ENCODE measurements around the gene ATP8B3. TPM values are rescaled to one million over a fixed set of nuclear protein-coding genes. Genes with fewer than 3 reads are reported as not detected.

The ATP8B3 gene
- total RNA-seq, 1 experiment from 2014 or later = 5.8 TPM

GRCh38 chr19:1796395-1797142, 15.5 kb downstream of the ATP8B3 start:
- no peak for DNase-seq (ENCODE audit: low read depth)

DNA sequence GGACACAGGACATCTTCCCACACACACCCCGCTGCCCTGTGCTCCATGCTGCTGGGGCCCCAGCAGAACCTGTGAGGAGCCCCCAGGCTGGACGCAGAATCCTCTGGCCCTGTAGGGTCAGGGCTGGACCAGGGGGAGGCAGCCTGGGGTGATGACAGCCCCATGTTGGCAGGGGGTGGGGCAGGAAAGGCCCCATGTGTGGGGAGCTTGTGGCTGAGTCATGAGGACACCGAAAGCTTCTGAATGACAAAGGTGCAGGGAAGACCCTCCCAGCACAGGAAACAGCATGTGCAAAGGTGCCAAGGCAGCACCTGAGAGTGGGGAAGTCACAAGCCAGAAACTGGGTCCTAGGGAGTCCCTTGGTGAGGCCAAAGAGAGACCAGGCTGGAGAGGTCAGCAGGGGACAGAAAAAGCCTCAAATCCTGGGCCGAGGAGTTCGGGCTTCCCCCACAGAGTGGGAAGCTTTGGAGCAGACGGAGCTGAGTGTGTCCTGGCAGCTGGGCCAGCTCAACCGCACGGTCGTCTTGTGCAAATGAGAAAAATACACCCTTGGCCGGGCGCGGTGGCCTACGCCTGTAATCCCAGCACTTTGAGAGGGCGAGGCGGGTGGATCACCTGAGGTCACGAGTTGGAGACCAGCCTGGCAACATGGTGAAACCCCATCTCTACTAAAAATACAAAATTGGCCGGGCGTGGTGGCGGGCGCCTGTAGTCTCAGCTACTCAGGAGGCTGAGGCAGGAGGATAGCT, 17.5 kb downstream of the ATP8B3 start:
- DNase-seq (ENCODE audit: low read depth) = no peak

- no peak for DNase-seq (ENCODE audit: low read depth)
Measured at GRCh38 chr19:1791879-1792278, 20.2 kb downstream of the ATP8B3 start.

- no peak for DNase-seq (ENCODE audit: low read depth)
Measured at GRCh38 chr19:1790054-1790792, 21.9 kb downstream of the ATP8B3 start.

DNA sequence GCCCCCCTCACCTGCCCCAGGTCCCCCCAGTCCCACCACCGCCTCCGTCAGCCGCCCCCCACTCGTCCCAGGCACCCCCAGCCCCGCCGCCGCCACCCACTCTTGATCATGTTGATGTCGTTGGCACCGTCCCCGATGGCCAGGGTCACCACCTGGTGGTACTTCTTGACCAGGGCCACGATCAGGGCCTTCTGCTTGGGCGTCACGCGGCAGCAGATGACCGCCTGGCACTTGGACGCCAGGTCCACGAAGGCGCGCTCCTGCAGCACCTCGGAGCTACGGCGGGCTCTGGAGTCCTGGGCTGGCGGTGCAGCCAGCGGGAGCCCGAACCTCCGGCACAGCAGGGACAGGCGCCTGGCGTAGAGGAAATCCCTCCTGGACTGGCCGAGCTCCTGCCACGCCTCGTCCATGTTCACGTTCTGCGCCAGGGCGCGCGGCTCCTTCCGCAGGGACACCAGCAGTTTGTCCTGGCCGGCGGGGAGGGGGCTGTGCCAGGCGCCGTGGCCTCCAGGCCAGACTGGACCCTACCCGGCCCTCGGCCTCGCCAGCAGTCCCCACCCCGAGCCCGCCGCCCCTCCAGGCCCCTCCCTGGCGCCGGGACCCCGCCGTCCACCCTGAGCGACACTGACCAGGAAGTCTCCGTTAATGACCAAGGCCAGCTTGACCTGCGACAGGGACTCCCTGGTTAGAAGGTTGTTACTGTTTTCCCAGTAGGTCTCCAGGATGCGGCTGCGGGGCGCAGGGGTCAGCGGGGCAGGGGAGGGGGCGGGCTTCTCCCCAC, 22.6 kb downstream of the ATP8B3 start:
- peak; percentile 47 for DNase-seq (ENCODE audit: low read depth)

DNA sequence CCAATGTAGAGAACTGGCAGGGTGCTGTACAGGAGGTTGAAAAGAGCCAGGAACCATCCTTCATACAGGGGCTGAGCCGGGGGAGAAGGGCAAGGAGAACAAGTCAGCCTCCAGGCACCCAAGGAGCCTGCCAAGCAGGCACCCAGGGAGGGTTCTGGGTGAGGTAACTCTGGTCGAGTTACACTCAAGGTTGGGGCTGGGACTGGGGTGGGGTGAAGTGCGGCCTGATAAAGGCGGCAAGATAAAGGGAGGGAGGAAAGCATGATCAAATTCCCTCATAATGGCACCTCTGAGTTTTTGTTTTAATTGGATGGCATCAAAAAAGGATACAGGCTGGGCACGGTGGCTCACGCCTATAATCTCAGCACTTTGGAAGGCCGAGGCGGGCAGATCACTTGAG, 25.0 kb downstream of the ATP8B3 start:
- DNase-seq (ENCODE audit: low read depth) = no peak

- DNase-seq (ENCODE audit: low read depth) = no peak
Measured at GRCh38 chr19:1786668-1787067, 25.4 kb downstream of the ATP8B3 start.

- no peak for DNase-seq (ENCODE audit: low read depth)
Measured at GRCh38 chr19:1785310-1785709, 26.8 kb downstream of the ATP8B3 start.

DNA sequence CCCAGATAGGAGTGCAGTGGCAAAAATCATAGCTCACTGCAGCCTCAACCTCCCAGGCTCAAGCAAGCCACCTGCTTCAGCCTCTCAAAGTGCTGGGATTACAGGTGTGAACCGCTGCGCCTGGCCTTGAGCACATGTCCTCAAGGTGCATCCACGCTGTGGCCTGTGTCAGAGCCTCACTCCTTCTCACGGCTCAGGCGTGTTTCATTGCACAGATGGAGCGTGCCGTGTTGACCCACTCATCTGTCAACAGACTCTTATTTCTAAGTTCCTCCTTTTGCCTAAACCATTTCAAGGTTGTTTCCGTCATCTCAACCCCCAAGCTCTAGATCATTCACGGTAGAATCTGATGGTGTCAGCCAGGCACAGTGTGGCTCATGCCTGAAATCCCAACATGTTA, 28.2 kb downstream of the ATP8B3 start:
- DNase-seq (ENCODE audit: low read depth) = no peak

DNA sequence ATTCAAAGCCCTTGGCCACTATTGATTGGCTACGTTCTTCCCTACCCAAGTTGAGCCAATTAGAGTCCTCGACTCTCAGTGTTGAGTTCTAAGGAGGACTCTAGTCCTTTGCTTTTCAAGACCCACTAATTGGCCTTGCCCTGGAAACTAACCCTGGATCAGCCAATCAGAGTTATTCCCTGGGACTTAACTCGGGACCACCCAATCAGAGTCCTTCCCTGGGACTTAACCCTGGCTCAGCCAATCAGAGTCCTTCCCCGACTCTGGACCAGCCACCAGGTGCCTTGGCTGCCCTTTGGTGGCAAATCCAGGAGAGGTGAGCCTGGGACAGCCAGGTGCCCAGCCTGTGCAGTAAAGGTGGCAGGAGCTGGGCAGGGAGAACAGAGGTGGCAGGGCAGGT, 28.7 kb downstream of the ATP8B3 start:
- no peak for DNase-seq (ENCODE audit: low read depth)

DNA sequence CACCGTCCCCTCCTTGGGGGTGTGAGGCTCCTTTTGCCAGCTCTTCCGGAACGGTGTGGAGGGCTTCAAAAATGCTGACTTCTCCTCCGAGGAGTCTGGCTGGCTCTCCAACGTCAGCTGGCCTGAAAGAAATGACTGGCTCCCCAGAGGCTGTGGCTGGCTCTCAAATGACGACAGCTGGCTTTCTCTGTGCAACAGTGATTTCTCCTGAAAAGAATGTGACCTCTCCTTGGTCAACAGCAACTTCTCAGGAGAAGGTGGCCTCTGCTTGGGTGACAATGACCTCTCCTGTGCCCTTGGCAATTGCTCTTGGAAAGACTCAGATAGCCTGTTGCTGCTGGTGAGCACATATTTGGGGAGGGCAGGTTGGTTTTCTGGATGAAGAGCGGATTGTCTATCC, 29.6 kb downstream of the ATP8B3 start:
- DNase-seq (ENCODE audit: low read depth) = no peak

DNA sequence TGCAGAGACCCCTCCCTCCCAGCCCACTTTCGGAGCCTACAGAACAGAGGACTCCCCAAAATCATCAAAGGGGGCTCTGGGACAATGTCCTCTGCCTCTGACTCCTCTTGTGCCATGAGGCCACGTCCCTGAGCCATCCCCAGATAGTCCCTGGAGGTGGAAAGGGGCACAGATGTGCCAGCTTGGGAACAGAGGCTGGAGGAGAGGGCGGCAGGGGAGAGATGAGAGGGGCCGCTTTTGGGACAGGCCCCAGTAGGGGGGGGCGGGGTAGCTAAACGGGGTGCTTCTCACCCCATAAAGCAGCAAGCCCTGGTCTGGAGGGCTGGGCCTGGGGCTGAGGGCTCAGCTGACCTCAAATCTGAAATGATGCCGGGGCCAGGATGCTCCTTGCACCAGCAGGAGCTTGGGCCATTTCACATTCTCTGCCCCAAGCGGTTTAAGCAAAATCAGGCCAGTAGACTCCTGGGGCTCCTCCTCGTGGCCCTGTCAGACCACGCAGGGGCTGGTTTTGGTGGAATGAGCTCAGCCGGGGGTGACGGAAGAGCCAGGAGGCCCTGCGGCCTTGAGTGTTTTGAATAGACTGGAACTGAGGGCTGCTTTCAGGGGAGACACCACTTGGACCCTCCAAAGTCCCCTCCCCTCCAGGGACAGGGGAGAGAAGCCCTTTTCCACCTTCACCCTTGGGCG, 31.7 kb downstream of the ATP8B3 start:
- DNase-seq (ENCODE audit: low read depth) = peak; percentile 41

DNA sequence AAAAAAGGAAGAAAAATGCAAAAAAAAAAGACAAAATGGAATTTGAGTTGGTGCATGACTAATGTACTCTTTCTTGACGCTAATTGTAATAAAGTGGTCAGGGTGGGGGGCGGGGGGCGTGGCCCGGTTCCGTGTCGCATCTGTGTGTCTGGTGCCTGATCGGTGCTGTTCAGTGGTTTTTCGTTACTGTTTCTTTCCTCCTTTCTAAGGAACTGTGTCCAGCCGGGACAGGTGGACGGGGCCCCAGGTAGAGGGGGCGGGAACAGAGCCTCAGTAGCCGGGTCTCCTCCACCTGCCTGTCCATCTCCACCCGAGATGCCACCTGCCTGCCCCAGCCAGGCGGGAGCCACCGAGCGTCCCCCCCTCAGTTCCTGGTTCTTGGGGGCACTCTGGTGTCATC, 32.5 kb downstream of the ATP8B3 start:
- no peak for DNase-seq (ENCODE audit: low read depth)

- DNase-seq (ENCODE audit: low read depth) = no peak
Measured at GRCh38 chr19:1777149-1777548, 34.9 kb downstream of the ATP8B3 start.

DNA sequence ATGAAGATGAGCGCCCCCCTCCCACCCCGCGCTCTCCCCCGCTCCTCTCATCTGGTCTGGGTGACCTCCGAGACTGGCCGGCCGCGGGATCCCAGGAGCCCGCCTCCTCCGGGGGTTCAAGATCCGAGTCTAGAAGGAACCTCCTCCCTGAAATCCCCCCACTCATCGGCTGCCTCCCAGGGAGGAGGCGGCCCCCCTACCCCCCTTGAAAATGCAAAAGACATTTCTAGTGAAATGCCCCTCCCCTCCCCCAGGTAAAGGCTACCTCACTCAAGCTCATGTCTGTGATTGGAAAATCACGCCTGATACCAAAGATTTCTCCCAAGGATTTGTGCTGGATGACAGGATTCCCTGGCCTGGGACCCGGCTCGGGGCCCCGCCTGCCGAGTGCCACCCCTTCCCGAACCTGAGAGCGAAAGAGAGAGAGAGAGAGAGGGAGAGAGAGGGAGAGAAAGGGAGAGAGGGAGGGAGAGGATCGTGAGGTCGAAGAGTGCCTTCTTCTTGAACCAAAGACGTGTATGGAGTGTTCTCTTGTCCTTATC, 35.4 kb downstream of the ATP8B3 start:
- DNase-seq (ENCODE audit: low read depth) = no peak

GRCh38 chr19:1775951-1776605, 36.0 kb downstream of the ATP8B3 start:
- no peak for DNase-seq (ENCODE audit: low read depth)

DNA sequence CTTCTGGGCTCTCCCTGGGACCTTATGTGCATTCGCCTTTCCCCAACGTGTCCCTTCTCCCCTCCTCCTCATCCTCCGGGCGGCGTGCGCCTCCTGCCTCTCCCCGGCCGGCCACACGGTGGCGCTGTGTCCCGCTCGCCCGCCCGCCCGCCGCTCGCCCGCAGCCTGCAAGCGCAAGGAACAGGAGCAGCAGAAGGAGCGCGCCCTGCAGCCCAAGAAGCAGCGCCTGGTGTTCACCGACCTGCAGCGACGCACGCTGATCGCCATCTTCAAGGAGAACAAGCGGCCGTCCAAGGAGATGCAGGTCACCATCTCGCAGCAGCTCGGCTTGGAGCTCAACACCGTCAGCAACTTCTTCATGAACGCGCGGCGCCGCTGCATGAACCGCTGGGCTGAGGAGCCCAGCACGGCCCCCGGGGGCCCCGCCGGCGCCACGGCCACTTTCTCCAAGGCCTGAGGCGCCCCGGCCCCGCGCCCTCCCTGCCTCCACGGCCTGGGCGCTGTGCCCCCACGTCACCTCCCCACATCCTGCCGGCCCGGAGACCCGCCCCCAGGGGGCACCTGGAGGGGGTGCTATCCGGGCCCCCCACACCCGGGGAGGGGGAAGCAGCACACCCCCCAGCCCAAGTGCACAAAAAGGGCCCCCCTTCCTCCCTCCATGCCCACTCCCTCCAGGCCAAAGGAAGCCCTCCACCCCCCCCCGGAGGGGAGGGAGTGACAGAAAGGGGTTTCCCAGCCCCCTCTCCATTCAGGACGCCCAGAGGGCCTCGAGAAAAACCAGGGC, 36.9 kb downstream of the ATP8B3 start:
- DNase-seq (ENCODE audit: low read depth) = no peak

GRCh38 chr19:1773184-1773583, 38.9 kb downstream of the ATP8B3 start:
- DNase-seq (ENCODE audit: low read depth) = peak; percentile 94

- DNase-seq (ENCODE audit: low read depth) = no peak
Measured at GRCh38 chr19:1770866-1771576, 41.1 kb downstream of the ATP8B3 start.
